Heart right ventricle (tissue), 16 donors: ENCODE results near the gene KRTAP10-3. TPM values are rescaled to one million over a fixed set of nuclear protein-coding genes. Genes with fewer than 3 reads are reported as not detected.
A peak's percentile ranks its signal among the peaks of the same experiment; 100 is the strongest.

Source experiments
- ATAC-seq, 8 donors: fragments of 200-7000 bp; cut with Tn5 transposase; one replicate each; pipeline ENCODE4 v1.9.1; 2020; ENCODE audit warnings: mild to moderate bottlenecking in 8 of 8, moderate library complexity in 8 of 8, moderate number of reproducible peaks in 1 of 8
- DNase-seq, 2 donors: peaks; one replicate each; pipeline ENCODE4 v3.0.0-alpha.2; 2020
- H3K27ac ChIP-seq, 10 donors: fragments of 200-600 bp; sonication (generic) in 2 of 10; one replicate each; pipeline versions ENCODE4 v1.5.0 to v1.8.0; 2020 to 2022; ENCODE audit warnings: mild to moderate bottlenecking in 3 of 10
- H3K27me3 ChIP-seq, 7 donors: fragments of 200-600 bp; one replicate each; pipeline ENCODE4 v1.8.0; 2021 to 2022; ENCODE audit warnings: mild to moderate bottlenecking in 2 of 7
- H3K36me3 ChIP-seq, 9 donors: fragments of 200-600 bp; sonication (generic) in 1 of 9; one replicate each; pipeline versions ENCODE4 v1.5.0 to v1.8.0; 2020 to 2022; ENCODE audit warnings: mild to moderate bottlenecking in 2 of 9
- H3K4me1 ChIP-seq, 9 donors: fragments of 200-600 bp; sonication (generic) in 1 of 9; one replicate each; pipeline versions ENCODE4 v1.5.0 to v1.8.0; 2020 to 2022; ENCODE audit warnings: mild to moderate bottlenecking in 4 of 9
- H3K4me3 ChIP-seq, 10 donors: fragments of 200-600 bp; sonication (generic) in 2 of 10; one replicate each; pipeline versions ENCODE4 v1.5.0 to v1.8.0; 2020 to 2022; ENCODE audit warnings: mild to moderate bottlenecking in 7 of 10, moderate library complexity in 2 of 10
- H3K9me3 ChIP-seq, 11 donors: fragments of 200-600 bp in 10 of 11; sonication (generic) in 2 of 11; one replicate each; pipeline versions ENCODE4 v1.5.0 to v1.8.0; 2013 to 2022; ENCODE audit warnings: mild to moderate bottlenecking in 2 of 11, control low read depth in 1 of 11, moderate library complexity in 1 of 11
- WGBS, 2 donors: extraction: QIAGEN DNeasy Blood & Tissue Kit; methylation state at CpG; one replicate each; pipeline ENCODE4 v1.1.7; 2013; ENCODE audit warnings: inconsistent platforms in 1 of 2; 5-methylcytosine and 5-hydroxymethylcytosine counted together
- intact Hi-C, 10 donors: fragments of 100-400 bp; cut with DNase I; formaldehyde crosslinking; loops; one replicate each; pipeline versions ENCODE4 v1.11.1 to v1.14.2; 2022
- polyA plus RNA-seq, 2 donors: library from polyadenylated mRNA; stranded (reverse); fragments of 200-250 nt; gene quantifications; one replicate each; pipeline ENCODE4 v1.2.3, GENCODE V29; 2013
- total RNA-seq, 10 donors: library from RNA; stranded (reverse); fragmentation: NEBNext Ultra II Directional in 3 of 10; extraction: Animal tissue kit (Norgen Biotek cat#: 25700) in 3 of 10; gene quantifications; one replicate each; pipeline versions ENCODE4 v1.2.1 to v1.2.4, GENCODE V29; 2021 to 2023
- TF ChIP-seq, protein P1 (sequence below), 9 donors: fragments of 200-600 bp; sonication (generic) in 2 of 9; IDR thresholded peaks; one replicate each; pipeline versions ENCODE4 v1.5.0 to v1.8.0; 2021 to 2022; ENCODE audit warnings: antibody characterized with exemption in 9 of 9, mild to moderate bottlenecking in 5 of 9, moderate library complexity in 1 of 9
- donor health status: Arrhythmogenic right ventricular cardiomyopathy.
- donor health status: ischemic (EF 13 %, LVEDD 7.1; RV severe dilation, severe dysfunction).
- donor health status: healthy with polysubstance abuse.
- donor health status: DM: no; HTN: yes; CAD: no.
- donor health status: DM: no; HTN: no; CAD: no.
- donor health status: ischemic (EF 25% LVEDD 6.9; RV normal size, moderate dysfunction).
- donor health status: ischemic (EF 25% LVEDD 5.7; RV mildly dilated, moderate dysfunction).
- donor health status: healthy.
- donor health status: DM: yes; HTN: yes; CAD: no.
- donor health status: Ischemic cardiomyopathy.
- donor health status: ischemic (EF 35%, LVEDD 5.7; RV mildly dilated, moderate dysfunction).
- donor health status: nonischemic (EF 11% LVEDD 7.7; RV severe dilation, severe dysfunction).
- donor health status: DM: yes; HTN: yes; CAD: no.
- donor health status: PGD.
- donor health status: ischemic (EF 29% LVEDD 5.4; RV normal size, mild dysfunction).
- donor health status: nonischemic (EF 23%, LVEDD 6.1; RV moderate dilation, normal function).

KRTAP10-3 gene
- total and polyA plus RNA-seq, 12 donors = not detected

GRCh38 chr21:44520326-44521300 lies 38.0 kb downstream of the KRTAP10-3 start:
- Histone ChIP-seq H3K27ac (no peak overlapping the region), H3K27me3 (peaks cover 0 to 38% (median 8%) of the 10 kb centered on the region in 7 donors), H3K36me3 (no peaks in the 10 kb centered on the region), H3K9me3 (no peaks in the 10 kb centered on the region), H3K4me1 (no peaks in the 10 kb centered on the region), H3K4me3 (no peak overlapping the region)
- intact Hi-C loops = no loop called here
- no peak for ATAC-seq
- TF ChIP-seq, protein P1, sequence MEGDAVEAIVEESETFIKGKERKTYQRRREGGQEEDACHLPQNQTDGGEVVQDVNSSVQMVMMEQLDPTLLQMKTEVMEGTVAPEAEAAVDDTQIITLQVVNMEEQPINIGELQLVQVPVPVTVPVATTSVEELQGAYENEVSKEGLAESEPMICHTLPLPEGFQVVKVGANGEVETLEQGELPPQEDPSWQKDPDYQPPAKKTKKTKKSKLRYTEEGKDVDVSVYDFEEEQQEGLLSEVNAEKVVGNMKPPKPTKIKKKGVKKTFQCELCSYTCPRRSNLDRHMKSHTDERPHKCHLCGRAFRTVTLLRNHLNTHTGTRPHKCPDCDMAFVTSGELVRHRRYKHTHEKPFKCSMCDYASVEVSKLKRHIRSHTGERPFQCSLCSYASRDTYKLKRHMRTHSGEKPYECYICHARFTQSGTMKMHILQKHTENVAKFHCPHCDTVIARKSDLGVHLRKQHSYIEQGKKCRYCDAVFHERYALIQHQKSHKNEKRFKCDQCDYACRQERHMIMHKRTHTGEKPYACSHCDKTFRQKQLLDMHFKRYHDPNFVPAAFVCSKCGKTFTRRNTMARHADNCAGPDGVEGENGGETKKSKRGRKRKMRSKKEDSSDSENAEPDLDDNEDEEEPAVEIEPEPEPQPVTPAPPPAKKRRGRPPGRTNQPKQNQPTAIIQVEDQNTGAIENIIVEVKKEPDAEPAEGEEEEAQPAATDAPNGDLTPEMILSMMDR (IDR thresholded peaks at IDR 0.05) = no peak
- 86 to 90% methylated on average over 31 of the region's 31 CpGs for WGBS, 2 donors
- peak in 1 of 2 donors; percentile 4 for DNase-seq

- Histone ChIP-seq H3K4me3 (no peak overlapping the region), H3K36me3 (no peaks in the 10 kb centered on the region), H3K27me3 (peaks cover 0 to 36% (median 8%) of the 10 kb centered on the region in 7 donors), H3K27ac (no peak overlapping the region), H3K9me3 (no peaks in the 10 kb centered on the region), H3K4me1 (no peaks in the 10 kb centered on the region)
- ATAC-seq (no peak), DNase-seq (peak in 1 of 2 donors; percentile 4)
- TF ChIP-seq, protein P1 (IDR thresholded peaks at IDR 0.05) = no peak
- intact Hi-C loops = loop anchor here in 4 of 10 donors (5.0 to 10.0 kb wide), 3 partner anchors 218 to 275 kb away; no protein-coding TSS in a partner anchor
- 90 to 91% methylated on average over 28 of the region's 28 CpGs for WGBS, 2 donors
Measured at GRCh38 chr21:44519346-44520325, 39.0 kb downstream of the KRTAP10-3 start.

DNA sequence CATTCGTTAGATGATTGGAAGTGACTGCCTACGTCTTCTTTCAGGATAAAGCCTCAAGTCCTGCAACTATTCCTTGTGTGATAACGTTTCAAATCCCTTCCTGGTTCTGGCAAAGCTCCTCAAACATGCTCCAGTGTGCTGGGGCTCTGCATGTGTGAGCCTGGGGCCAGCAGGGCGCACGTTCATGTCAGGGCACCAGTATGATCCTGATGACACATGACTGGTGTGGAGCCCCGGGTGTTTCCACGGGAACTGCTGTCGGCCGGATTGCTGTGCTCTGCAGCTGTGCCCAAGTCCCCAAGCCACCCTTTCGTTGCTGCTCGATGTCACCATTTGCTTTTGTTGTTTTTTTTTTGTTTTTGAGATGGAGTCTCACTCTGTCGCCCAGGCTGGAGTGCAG lies 39.9 kb downstream of the KRTAP10-3 start:
- DNase-seq = no peak
- Histone ChIP-seq H3K4me3 (no peak overlapping the region), H3K9me3 (no peaks in the 10 kb centered on the region), H3K27ac (no peak overlapping the region), H3K4me1 (no peaks in the 10 kb centered on the region), H3K36me3 (no peaks in the 10 kb centered on the region), H3K27me3 (peaks cover 0 to 29% (median 8%) of the 10 kb centered on the region in 7 donors)
- 73 to 74% methylated on average over 12 of the region's 12 CpGs for whole genome bisulfite sequencing, 2 donors
- TF ChIP-seq, protein P1 (IDR thresholded peaks at IDR 0.05) = no peak
- intact Hi-C loops = loop anchor here in 4 of 10 donors (5.0 to 10.0 kb wide), 3 partner anchors 219 to 276 kb away; no protein-coding TSS in a partner anchor
- no peak for ATAC-seq
